Smooth muscle cell of the brain vasculature (primary cell): ENCODE data around the gene PPFIA4.

Source experiments
- DNase-seq: peaks from one replicate; pipeline ENCODE4 v3.0.0-alpha.2; 2012; ENCODE audit warnings: low read depth, low spot score

Gene PPFIA4

GRCh38 chr1:203082571-203083462, 56.5 kb downstream of the PPFIA4 start:
- DNase-seq = no peak

DNA sequence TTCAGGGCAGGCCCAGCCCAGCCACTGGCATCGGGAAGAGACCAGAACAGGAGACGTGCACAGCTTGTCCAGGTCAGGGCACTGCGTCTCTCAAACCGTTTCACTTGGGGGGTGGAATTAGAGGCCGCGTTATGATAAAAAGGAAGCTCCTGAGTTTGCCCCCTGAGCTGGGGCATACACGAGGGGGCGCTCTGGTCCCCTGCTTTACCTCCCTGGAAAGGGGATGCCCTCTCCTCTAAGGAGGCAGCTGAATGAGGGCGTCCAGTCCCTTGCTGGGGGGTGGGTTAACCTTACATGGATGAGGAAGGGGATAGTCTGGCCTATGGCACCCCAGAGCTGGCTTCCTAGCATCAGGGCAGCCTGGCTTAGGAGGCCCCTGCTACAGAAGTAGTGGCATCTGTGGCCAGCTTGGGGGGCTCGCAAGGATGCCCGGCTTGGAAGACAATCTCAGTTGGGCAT, 57.2 kb downstream of the PPFIA4 start:
- no peak for DNase-seq

DNA sequence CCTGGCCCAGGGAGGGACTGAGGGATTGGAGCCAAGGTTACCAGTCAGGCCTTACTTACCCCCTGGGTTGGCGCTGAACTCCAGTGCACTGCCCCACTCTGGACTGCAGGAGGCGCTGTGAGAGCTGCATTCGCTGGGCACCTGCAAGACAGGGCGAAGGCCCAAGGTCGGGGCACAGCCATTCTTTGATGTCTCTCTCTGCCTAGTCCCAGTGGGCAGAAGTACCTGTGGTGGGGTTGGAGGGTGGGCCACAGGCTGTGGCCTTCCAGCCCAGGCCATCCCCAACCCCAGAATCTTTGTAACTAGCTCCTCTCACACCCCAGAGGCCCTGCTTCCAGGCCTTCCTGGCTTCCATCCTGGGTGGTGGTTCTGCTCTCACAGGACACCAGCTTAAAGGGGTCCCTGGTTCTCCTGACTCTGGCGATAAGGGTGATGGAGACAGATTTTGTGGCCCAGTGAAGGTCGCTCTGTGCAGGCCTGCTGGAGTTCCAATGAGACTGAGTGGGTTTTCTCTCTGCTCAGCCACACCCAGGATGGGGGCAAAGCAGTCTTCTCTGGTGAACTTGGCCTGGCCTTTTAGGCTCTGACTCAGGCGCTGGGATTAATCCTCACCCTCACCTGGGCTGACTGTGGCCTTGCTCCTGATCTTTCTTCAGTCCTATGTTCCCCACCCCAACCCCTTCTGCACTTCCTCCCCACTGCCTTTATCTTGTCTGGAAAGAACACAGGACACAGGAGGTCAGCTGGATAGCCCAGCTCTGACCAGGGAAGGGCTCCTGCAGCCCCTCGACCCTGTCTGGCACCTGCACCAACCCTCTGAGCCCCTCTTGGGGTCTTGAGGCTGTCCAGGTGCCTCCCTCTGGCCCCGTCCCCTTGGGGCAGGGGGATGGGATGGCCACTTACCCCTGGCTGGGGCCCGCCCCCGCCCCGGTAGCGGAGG, 58.6 kb downstream of the PPFIA4 start:
- no peak for DNase-seq

- no peak for DNase-seq
Observed at GRCh38 chr1:203085528-203086406, 59.5 kb downstream of the PPFIA4 start, which contains the start of gene MYOG. MYOG (minus strand) TSS chr1:203086012; CDS start chr1:203085961, 51 bp downstream.

GRCh38 chr1:203086992-203087763, 60.9 kb downstream of the PPFIA4 start:
- DNase-seq = no peak

DNA sequence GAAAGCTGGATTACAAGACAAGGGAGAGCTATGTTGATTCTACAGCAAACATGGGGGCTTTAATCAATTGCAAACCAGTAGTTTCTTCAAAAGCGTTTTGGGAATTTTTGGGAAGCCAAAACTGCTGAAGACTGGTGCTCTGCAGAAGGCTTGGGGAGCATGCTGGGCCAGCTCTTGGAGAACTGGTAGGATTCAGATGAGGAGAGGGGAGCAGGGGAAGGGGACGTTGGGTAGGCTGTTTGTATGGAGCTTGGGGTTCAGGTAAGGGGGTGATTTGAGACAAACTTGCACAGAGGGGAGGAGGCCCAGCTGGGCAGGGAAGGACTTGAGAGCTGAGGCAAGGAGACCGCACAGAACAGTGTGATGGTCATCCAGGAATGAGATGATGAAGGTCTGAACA, 62.1 kb downstream of the PPFIA4 start:
- no peak for DNase-seq

DNA sequence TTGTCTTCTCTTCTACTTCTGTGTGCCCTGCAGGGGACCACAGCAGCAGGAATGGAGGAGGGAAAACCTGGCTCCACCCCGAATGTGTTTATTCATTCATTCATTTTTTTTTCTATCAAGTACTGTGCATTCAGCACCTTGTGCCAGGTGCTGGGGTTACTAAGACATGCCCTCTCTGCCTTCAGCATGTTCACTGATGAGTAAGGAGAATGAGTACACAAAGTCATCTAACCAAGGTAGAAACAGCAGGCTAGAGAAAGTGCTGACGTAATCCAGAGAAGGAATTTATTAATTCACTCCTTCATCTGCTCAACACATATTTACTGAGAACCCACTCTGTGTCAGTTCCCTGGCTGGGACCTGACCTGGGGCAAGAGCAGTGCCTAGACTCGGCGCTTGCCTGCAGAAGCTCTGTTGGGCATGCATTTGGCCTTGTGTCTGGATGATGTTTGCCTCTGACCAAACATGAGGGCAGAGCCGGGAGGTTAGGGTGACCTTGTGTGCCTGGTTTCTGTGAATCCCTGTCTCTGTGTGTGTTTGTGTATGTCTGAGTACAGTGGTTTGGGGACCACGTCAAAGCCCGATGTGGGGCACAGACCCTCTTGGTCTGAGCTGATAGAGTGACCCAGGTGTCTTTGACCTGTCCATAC, 62.8 kb downstream of the PPFIA4 start:
- DNase-seq = no peak

- DNase-seq = no peak
Observed at GRCh38 chr1:203089651-203090045, 63.4 kb downstream of the PPFIA4 start.

GRCh38 chr1:203090421-203091198, 64.3 kb downstream of the PPFIA4 start:
- DNase-seq = no peak

DNA sequence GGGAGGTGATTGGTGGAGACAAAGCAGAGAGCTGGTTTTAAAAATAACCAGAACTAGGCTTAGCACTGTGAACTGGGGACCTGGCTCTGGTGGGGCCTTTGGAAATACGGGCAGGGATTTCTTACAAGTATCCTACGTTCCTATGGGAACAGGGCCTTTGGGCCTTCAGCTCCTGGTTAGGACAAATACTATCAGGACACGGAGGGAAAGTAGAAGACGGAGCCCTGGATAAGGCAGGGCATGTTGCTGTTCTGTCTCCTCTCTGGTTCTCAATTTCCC, 64.8 kb downstream of the PPFIA4 start:
- DNase-seq = no peak

DNA sequence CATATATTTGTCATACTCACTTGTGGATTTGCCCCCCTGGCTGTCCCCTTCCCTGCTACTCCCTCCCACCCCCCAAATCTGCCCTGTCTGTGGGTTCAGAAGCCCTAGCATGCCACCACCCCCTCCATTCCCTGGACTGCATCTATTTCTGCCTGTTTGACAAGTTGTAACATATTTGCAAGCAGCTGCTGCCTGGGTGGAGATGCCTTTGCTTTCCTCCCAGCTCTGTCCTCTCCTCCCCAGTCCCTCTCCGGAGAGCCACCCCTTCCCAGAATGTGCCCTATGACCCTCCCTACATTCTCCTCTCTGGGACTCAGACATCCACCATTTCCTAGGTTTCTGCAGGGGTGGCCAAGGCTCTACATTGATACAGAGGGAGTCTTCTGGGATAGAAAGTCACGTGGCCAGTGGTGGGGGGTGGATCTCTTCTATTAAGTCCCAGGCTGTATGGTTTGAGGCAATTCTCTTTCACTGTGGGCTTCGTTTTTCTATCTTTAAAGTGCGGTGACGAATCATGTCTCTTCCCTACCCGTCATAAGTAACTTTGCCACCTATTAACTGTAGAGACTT, 65.6 kb downstream of the PPFIA4 start:
- DNase-seq = no peak

- DNase-seq = no peak
Observed at GRCh38 chr1:203093754-203094410, 67.6 kb downstream of the PPFIA4 start.

- DNase-seq = no peak
Observed at GRCh38 chr1:203095061-203095690, 68.9 kb downstream of the PPFIA4 start.

DNA sequence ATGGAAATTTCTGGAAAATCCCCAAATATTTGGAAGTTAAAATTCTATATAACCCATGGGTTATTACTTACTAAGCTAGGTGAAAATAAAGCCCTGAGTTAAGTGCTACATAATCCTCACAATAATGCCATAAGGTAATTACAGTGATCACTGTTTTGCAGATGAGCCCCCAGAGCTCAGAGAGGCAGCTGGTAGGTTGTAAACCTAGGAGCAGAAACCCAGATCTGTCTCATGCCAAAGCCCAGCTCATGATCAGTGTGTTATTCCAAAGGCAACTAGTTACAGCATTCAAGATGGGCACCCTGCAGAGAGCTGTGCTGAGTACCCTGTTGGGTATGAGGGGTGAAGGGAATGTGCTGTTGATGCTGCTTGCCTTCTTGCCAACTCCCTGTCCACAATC, 70.3 kb downstream of the PPFIA4 start:
- DNase-seq = no peak

GRCh38 chr1:203097001-203097400, 70.7 kb downstream of the PPFIA4 start:
- no peak for DNase-seq

- no peak for DNase-seq
Observed at GRCh38 chr1:203098445-203098844, 72.2 kb downstream of the PPFIA4 start.

DNA sequence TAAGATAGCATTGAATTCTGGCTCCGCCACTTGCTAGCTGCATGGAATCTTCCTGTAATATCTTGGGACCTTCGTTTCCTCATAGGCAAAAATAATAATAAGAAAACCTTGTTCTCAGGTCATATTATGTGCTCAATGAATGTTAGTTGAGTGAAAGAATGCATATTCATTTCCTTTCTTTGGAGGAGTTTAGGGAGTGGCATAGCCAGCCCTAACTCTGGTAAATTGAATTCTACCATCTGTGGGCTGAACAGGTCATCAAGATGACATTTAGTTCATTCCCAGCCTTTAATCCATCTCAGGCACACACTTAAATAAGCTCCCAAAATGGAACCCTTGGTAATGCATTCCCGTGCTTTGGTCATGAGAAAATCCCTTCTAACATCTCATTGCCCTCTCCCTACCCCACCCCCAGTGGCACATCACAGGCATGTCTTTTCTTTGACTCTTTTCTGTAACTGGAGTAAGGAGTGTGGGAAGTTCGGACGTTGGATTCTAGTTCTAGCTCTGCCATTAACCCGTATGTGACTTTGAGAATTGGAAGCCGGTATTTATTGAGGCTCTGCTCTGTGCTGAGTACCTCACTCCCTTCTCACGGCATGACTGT, 72.7 kb downstream of the PPFIA4 start:
- no peak for DNase-seq
